Neural progenitor cell (in vitro differentiated cells): ENCODE data around the gene ISG15. TPM values are rescaled to one million over a fixed set of nuclear protein-coding genes. Genes with fewer than 3 reads are reported as not detected.
A peak's percentile ranks its signal among the peaks of the same experiment; 100 is the strongest.
"Not testable (repeated sequence)": the region's sequence is repeated elsewhere in the genome, so short reads cannot be mapped to it uniquely, and the experiment has no call there.

Experiments
- DNase-seq: peaks from one replicate; pipeline ENCODE4 v3.0.0-alpha.2; 2016; ENCODE audit warnings: low spot score
- H2AFZ ChIP-seq: fragments of 200-600 bp; sonication (generic); replicated peaks from 2 replicates; pipeline ENCODE4 v1.6.1; 2016; ENCODE audit warnings: antibody characterized with exemption
- H3F3A ChIP-seq: fragments of 200-600 bp; sonication (generic); 2 replicates; pipeline ENCODE4 v1.6.1; 2016; ENCODE audit warnings: antibody characterized with exemption, low read depth
- H3K27ac ChIP-seq: fragments of 200-600 bp; sonication (generic); 2 replicates; pipeline ENCODE4 v1.5.1; 2016; ENCODE audit warnings: mild to moderate bottlenecking
- H3K27me3 ChIP-seq: fragments of 200-600 bp; sonication (generic); 2 replicates; pipeline ENCODE4 v1.6.1; 2016; ENCODE audit warnings: mild to moderate bottlenecking, moderate library complexity
- H3K36me3 ChIP-seq: fragments of 200-600 bp; sonication (generic); 2 replicates; pipeline ENCODE4 v1.5.1; 2016
- H3K4me1 ChIP-seq: fragments of 200-600 bp; sonication (generic); 2 replicates; pipeline ENCODE4 v1.6.1; 2016; ENCODE audit warnings: mixed run types
- H3K4me2 ChIP-seq: fragments of 200-600 bp; sonication (generic); 2 replicates; pipeline ENCODE4 v1.6.1; 2016
- H3K4me3 ChIP-seq: fragments of 200-600 bp; sonication (generic); 2 replicates; pipeline ENCODE4 v1.5.1; 2016
- H3K79me2 ChIP-seq: fragments of 200-600 bp; sonication (generic); 2 replicates; pipeline ENCODE4 v1.6.1; 2016; ENCODE audit warnings: low read depth
- H3K9ac ChIP-seq: fragments of 200-600 bp; sonication (generic); 2 replicates; pipeline ENCODE4 v1.6.1; 2016
- H3K9me3 ChIP-seq: fragments of 200-600 bp; sonication (generic); 2 replicates; pipeline ENCODE4 v1.5.1; 2016; ENCODE audit warnings: low read depth
- H4K20me1 ChIP-seq: fragments of 200-600 bp; sonication (generic); 2 replicates; pipeline ENCODE4 v1.6.1; 2016; ENCODE audit warnings: low read depth
- H3K27ac Mint-ChIP-seq: 3 replicates; pipeline ENCODE4 v1.8.0; 2021; ENCODE audit warnings: mixed read lengths
- H3K27me3 Mint-ChIP-seq: 2 replicates; pipeline ENCODE4 v1.8.0; 2022; ENCODE audit warnings: low read depth, mild to moderate bottlenecking, inconsistent platforms, moderate library complexity, mixed read lengths; ENCODE audit not compliant: insufficient read depth
- H3K36me3 Mint-ChIP-seq: 3 replicates; pipeline ENCODE4 v1.8.0; 2021; ENCODE audit warnings: mixed read lengths
- H3K4me1 Mint-ChIP-seq: 3 replicates; pipeline ENCODE4 v1.8.0; 2021; ENCODE audit warnings: mixed read lengths
- H3K4me3 Mint-ChIP-seq: 3 replicates; pipeline ENCODE4 v1.8.0; 2021; ENCODE audit warnings: mild to moderate bottlenecking, moderate library complexity, mixed read lengths
- H3K9me3 Mint-ChIP-seq: 3 replicates; pipeline ENCODE4 v1.8.0; 2020; ENCODE audit warnings: mixed read lengths
- EZH2 ChIP-seq: fragments of 200-600 bp; sonication (generic); IDR thresholded peaks from 2 replicates; pipeline ENCODE4 v1.6.1; 2017; ENCODE audit warnings: antibody characterized with exemption, mild to moderate bottlenecking, moderate library complexity
- total RNA-seq: library from RNA; depleted of rRNA; stranded (reverse); fragments of >200 nt; gene quantifications from 2 replicates; pipeline ENCODE4 v1.2.3, GENCODE V29; 2015; ENCODE audit warnings: low replicate concordance
- TF ChIP-seq, protein P1 (sequence below): fragments of 200-600 bp; sonication (generic); IDR thresholded peaks from 2 replicates; pipeline ENCODE4 v1.5.1; 2017; ENCODE audit warnings: antibody characterized with exemption, mild to moderate bottlenecking

Gene ISG15
- total RNA-seq, 1 donor from 2014 or later, result 22.4 TPM

DNA sequence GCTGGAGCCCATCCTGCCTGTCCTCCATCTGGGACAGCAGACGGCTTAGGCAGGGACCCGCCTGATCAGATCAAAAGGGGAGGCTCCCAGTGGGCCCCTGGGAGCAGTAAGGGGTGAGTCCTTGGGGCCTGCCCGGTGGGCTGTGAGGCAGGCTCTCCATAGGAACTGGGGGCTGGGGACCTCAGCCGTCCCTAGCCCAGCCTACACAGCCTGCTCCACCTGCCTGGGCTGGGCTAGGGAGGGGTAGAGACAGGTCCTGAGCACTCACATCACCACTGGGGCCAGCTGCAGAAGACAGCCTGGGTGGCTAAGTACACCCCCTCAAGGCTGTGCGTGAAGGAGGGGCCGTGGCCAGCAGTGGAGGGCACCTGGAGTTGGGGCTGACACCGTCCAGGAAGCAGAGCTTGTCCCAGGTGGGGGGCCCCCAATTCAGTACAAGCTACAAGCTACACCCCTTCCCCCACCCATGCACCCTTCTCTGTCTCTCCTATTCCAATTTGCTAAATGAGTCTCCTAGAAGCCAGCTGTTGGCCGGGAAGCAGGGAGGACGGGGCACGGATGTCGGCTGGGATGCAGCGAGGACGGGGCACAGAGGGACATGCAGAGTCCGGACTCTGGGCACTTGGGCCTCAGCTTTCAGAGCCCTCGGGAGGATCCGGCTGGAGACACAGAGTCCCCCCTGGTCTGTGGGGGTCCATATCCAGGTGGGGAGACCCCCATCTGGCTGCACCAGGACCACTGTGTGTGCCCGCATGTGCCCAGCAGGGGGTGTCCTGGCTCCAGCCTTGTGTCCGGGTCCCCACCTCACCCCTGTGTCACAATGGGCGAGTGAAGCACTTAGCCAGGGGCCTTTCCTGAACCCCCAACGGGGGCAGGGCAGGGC is 1.7 kb downstream of the ISG15 start:
- H3K27ac Mint-ChIP-seq, result no peak overlapping the region
- peaks cover 30% of the 10 kb centered on the region for H3F3A ChIP-seq
- H4K20me1 ChIP-seq, result no peaks in the 10 kb centered on the region
- no peaks in the 10 kb centered on the region for H3K9me3 ChIP-seq
- H3K4me1 Mint-ChIP-seq, result peaks cover 26% of the 10 kb centered on the region
- H3K27me3 ChIP-seq, result no peaks in the 10 kb centered on the region
- peaks cover 2% of the 10 kb centered on the region for H3K9me3 Mint-ChIP-seq
- TF ChIP-seq, protein P1, sequence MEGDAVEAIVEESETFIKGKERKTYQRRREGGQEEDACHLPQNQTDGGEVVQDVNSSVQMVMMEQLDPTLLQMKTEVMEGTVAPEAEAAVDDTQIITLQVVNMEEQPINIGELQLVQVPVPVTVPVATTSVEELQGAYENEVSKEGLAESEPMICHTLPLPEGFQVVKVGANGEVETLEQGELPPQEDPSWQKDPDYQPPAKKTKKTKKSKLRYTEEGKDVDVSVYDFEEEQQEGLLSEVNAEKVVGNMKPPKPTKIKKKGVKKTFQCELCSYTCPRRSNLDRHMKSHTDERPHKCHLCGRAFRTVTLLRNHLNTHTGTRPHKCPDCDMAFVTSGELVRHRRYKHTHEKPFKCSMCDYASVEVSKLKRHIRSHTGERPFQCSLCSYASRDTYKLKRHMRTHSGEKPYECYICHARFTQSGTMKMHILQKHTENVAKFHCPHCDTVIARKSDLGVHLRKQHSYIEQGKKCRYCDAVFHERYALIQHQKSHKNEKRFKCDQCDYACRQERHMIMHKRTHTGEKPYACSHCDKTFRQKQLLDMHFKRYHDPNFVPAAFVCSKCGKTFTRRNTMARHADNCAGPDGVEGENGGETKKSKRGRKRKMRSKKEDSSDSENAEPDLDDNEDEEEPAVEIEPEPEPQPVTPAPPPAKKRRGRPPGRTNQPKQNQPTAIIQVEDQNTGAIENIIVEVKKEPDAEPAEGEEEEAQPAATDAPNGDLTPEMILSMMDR, result peak; percentile 23
- TF ChIP-seq EZH2, result no peak
- H3K4me3 Mint-ChIP-seq, result peak overlapping the region; percentile 60
- H3K27ac ChIP-seq, result no peak overlapping the region
- H3K36me3 ChIP-seq, result no peaks in the 10 kb centered on the region
- peak; percentile 61 for DNase-seq
- no peak overlapping the region for H3K4me3 ChIP-seq
- H3K36me3 Mint-ChIP-seq, result no peaks in the 10 kb centered on the region
- H3K27me3 Mint-ChIP-seq, result peaks cover 6% of the 10 kb centered on the region
- H3K79me2 ChIP-seq, result no peaks in the 10 kb centered on the region
- no peak overlapping the region for H2AFZ ChIP-seq
- peak overlapping the region; percentile 92 for H3K4me2 ChIP-seq
- peaks cover 23% of the 10 kb centered on the region for H3K4me1 ChIP-seq
- H3K9ac ChIP-seq, result no peak overlapping the region

DNA sequence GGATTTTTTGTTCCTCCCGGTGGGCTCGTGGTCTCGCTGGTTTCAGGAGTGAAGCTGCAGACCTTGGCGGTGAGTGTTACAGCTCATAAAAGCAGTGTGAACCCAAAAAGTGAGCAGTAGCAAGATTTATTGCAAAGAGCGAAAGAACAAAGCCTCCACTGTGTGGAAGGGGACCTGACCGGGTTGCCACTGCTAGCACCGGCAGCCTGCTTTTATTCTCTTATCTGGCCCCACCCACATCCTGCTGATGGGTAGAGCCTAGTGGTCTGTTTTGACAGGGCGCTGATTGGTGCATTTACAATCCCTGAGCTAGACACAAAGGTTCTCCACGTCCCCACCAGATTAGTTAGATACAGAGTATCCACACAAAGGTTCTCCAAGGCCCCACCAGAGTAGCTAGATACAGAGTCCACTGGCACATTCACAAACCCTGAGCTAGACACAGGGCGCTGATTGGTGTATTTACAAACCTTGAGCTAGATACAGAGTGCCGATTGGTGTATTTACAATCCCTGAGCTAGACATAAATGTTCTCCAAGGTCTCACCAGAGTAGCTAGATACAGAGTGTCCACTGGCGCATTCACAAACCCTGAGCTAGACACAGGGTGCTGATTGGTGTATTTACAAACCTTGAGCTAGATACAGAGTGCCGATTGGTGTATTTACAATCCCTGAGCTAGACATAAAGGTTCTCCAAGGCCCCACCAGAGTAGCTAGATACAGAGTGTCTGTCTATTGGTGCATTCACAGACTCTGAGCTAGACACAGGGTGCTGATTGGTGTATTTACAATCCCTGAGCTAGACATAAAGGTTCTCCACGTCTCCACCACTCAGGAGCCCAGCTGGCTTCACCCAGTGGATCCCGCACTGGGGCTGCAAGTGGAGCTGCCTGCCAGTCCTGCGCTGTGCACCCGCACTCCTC is 4.4 kb downstream of the ISG15 start:
- not testable (repeated sequence) for H3K9ac ChIP-seq, H3K27me3 Mint-ChIP-seq, H3K4me3 ChIP-seq, H3K27me3 ChIP-seq, H3K36me3 ChIP-seq, DNase-seq, H3K4me2 ChIP-seq, H3K9me3 Mint-ChIP-seq, H3K27ac ChIP-seq, H2AFZ ChIP-seq, H3K36me3 Mint-ChIP-seq, H3K9me3 ChIP-seq
- Histone ChIP-seq H4K20me1 (peaks cover 17% of the 10 kb centered on the region), H3K79me2 (peaks cover 24% of the 10 kb centered on the region), H3K4me1 (peaks cover 34% of the 10 kb centered on the region), H3F3A (peaks cover 34% of the 10 kb centered on the region)
- H3K27ac Mint-ChIP-seq, result peak overlapping the region; percentile 69
- peaks cover 31% of the 10 kb centered on the region for H3K4me1 Mint-ChIP-seq
- peak overlapping the region; percentile 11 for H3K4me3 Mint-ChIP-seq

DNA sequence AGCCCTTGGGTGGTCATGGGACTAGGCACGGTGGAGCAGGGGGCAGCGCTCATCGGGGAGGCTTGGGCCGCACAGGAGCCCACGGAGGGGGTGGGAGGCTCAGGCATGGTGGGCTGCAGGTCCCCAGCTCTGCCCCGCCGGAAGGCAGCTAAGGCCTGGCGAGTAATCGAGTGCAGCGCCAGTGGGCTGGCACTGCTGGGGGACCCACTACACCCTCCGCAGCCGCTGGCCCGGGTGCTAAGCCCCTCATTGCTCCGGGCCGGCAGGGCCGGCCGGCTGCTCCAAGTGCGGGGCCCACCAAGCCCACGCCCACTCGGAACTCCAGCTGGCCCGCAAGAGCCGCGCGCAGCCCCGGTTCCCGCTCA is 5.0 kb downstream of the ISG15 start:
- not testable (repeated sequence) for H3K9me3 Mint-ChIP-seq, H3K4me3 ChIP-seq, H3K4me3 Mint-ChIP-seq, H3K9ac ChIP-seq, H3K27ac ChIP-seq, H3K27ac Mint-ChIP-seq, H3K27me3 Mint-ChIP-seq, H3K9me3 ChIP-seq, H3K27me3 ChIP-seq, H2AFZ ChIP-seq, H3K4me2 ChIP-seq, DNase-seq, H3K36me3 Mint-ChIP-seq, H3K36me3 ChIP-seq
- Histone ChIP-seq H3F3A (peaks cover 28% of the 10 kb centered on the region), H3K4me1 (peaks cover 29% of the 10 kb centered on the region), H3K79me2 (peaks cover 31% of the 10 kb centered on the region), H4K20me1 (peaks cover 24% of the 10 kb centered on the region)
- H3K4me1 Mint-ChIP-seq, result peaks cover 32% of the 10 kb centered on the region

DNA sequence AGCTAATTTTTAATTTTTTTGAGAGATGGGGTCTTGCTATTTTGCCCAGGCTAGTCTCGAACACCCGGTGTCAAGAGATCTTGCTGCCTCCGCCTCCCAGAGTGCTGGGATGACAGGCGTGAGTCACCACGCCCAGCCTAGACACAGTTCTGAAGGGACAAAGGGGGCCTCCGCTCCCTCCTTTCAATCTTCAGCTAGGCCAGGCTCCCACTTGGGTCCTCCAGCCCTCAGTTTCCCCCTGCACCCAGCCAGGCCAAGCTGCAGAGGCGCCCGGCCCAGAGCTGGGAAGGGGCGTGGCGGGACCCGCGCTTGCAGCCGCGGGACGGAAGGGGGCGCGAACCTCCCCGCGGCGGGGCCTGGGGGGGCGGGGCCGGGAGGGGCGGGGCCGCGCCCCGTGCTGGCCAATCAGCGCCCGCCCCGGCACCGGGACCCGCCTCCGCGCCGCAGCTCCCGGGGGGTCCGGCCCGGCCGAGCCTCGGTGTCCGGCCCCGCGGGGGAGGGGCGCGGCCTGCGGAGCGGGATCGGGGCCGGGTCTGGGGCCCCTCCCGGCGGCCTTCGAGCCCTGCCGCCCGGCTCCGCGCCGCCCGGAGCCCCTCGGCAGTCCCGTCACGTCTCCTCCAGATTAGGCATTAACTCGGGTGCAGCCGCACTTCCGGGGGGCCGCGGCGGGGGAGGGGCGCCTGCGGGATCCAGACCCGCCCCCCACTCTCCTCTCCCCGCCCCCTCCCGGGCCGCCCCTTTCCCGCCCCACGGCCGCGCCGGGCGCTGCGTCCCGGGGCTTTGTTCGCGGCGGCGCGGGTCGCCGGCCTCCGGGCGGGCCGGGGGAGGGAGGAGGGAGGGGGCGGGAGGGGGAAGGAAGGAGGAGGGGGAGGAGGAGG is 6.1 kb downstream of the ISG15 start:
- Histone ChIP-seq H4K20me1 (peaks cover 34% of the 10 kb centered on the region), H3K9ac (peak overlapping the region; percentile 70), H3K9me3 (no peaks in the 10 kb centered on the region), H3K27ac (peak overlapping the region; percentile 99), H3F3A (peaks cover 24% of the 10 kb centered on the region), H3K4me3 (peak overlapping the region; percentile 69), H3K4me1 (peaks cover 27% of the 10 kb centered on the region), H2AFZ (no peak overlapping the region), H3K36me3 (no peaks in the 10 kb centered on the region), H3K79me2 (peaks cover 39% of the 10 kb centered on the region), H3K27me3 (no peaks in the 10 kb centered on the region), H3K4me2 (peak overlapping the region; percentile 70)
- Mint-ChIP-seq H3K36me3 (no peaks in the 10 kb centered on the region), H3K27me3 (peaks cover 10% of the 10 kb centered on the region), H3K27ac (no peak overlapping the region), H3K4me3 (peak overlapping the region; percentile 79), H3K9me3 (peaks cover 2% of the 10 kb centered on the region), H3K4me1 (peaks cover 22% of the 10 kb centered on the region)
- TF ChIP-seq, protein P1, result peak; percentile 54
- TF ChIP-seq EZH2, result no peak
- DNase-seq, result peak; percentile 95
